ENCODE results near the gene GREB1. TPM values are rescaled to one million over a fixed set of nuclear protein-coding genes. Genes with fewer than 3 reads are reported as not detected.

GREB1 gene
- total RNA-seq, 1 donor from 2014 or later, result 143 TPM

GRCh38 chr2:11656252-11656651, 122.4 kb downstream of the GREB1 start:
- H3K27me3 Mint-ChIP-seq (ENCODE audit: low read depth), result no peaks in the 10 kb centered on the region
- TF ChIP-seq CTCF (conservative IDR thresholded peaks at IDR 0.05), result no peak

GRCh38 chr2:11656671-11657101, 122.8 kb downstream of the GREB1 start:
- Mint-ChIP-seq H3K27ac (ENCODE audit: unreplicated experiment) (no peak overlapping the region), H3K36me3 (ENCODE audit: low read depth) (peaks cover 3% of the 10 kb centered on the region), H3K4me3 (no peak overlapping the region), H3K9me3 (no peaks in the 10 kb centered on the region), H3K27me3 (ENCODE audit: low read depth) (no peaks in the 10 kb centered on the region), H3K4me1 (no peaks in the 10 kb centered on the region)
- DNase-seq (ENCODE audit: low read depth, low spot score), result no peak
- TF ChIP-seq CTCF (conservative IDR thresholded peaks at IDR 0.05), result no peak

More at GRCh38 chr2:11656252-11656651, 122.4 kb downstream of the GREB1 start:
- no peak for DNase-seq (ENCODE audit: low read depth, low spot score)
- no peaks in the 10 kb centered on the region for H3K9me3 Mint-ChIP-seq
- H3K4me1 Mint-ChIP-seq, result peaks cover 2% of the 10 kb centered on the region
- no peak overlapping the region for H3K27ac Mint-ChIP-seq (ENCODE audit: unreplicated experiment)
- H3K4me3 Mint-ChIP-seq, result no peak overlapping the region
- H3K36me3 Mint-ChIP-seq (ENCODE audit: low read depth), result peaks cover 3% of the 10 kb centered on the region

GRCh38 chr2:11657195-11657594, 123.3 kb downstream of the GREB1 start:
- peaks cover 3% of the 10 kb centered on the region for H3K9me3 Mint-ChIP-seq
- no peaks in the 10 kb centered on the region for H3K4me1 Mint-ChIP-seq
- no peak overlapping the region for H3K4me3 Mint-ChIP-seq
- H3K27me3 Mint-ChIP-seq (ENCODE audit: low read depth), result no peaks in the 10 kb centered on the region
- no peak for DNase-seq (ENCODE audit: low read depth, low spot score)
- peaks cover 6% of the 10 kb centered on the region for H3K36me3 Mint-ChIP-seq (ENCODE audit: low read depth)
- TF ChIP-seq CTCF (conservative IDR thresholded peaks at IDR 0.05), result no peak
- H3K27ac Mint-ChIP-seq (ENCODE audit: unreplicated experiment), result no peak overlapping the region

GRCh38 chr2:11657646-11658045, 123.8 kb downstream of the GREB1 start:
- Mint-ChIP-seq H3K9me3 (peaks cover 4% of the 10 kb centered on the region), H3K27me3 (ENCODE audit: low read depth) (no peaks in the 10 kb centered on the region), H3K4me3 (no peak overlapping the region), H3K4me1 (no peaks in the 10 kb centered on the region), H3K27ac (ENCODE audit: unreplicated experiment) (no peak overlapping the region), H3K36me3 (ENCODE audit: low read depth) (peaks cover 7% of the 10 kb centered on the region)
- TF ChIP-seq CTCF (conservative IDR thresholded peaks at IDR 0.05), result no peak
- no peak for DNase-seq (ENCODE audit: low read depth, low spot score)

GRCh38 chr2:11658208-11659114, 124.6 kb downstream of the GREB1 start:
- no peak for DNase-seq (ENCODE audit: low read depth, low spot score)
- TF ChIP-seq CTCF (conservative IDR thresholded peaks at IDR 0.05), result no peak
- Mint-ChIP-seq H3K36me3 (ENCODE audit: low read depth) (peaks cover 12% of the 10 kb centered on the region), H3K4me1 (no peaks in the 10 kb centered on the region), H3K27ac (ENCODE audit: unreplicated experiment) (no peak overlapping the region), H3K27me3 (ENCODE audit: low read depth) (peaks cover 5% of the 10 kb centered on the region), H3K4me3 (no peak overlapping the region), H3K9me3 (peaks cover 12% of the 10 kb centered on the region)

Measured in neural crest cell (in vitro differentiated cells).